RWPE1 (cell line): ENCODE data around the gene INPP4B.

Experiments
- CTCF ChIA-PET: fragments of 350-600 bp; sonication (Branson Sonifier 250); formaldehyde crosslinking; extraction: SDS; loops from one replicate; lab custom pipeline; 2021; lab: Yijun Ruan, JAX
- POLR2A ChIA-PET: fragments of 400-600 bp; formaldehyde crosslinking; extraction: SDS; loops from one replicate; lab custom pipeline; 2020; ENCODE audit warnings: antibody characterized with exemption; ENCODE audit not compliant: low non-redundant PET; lab: Yijun Ruan, JAX
- DNase-seq: peaks from one replicate; pipeline ENCODE4 v3.0.0; 2012; ENCODE audit warnings: low spot score
- H3K27ac ChIP-seq: fragments of 450-650 bp; 2 replicates; pipeline ENCODE4 v1.5.1; 2017
- TF ChIP-seq, protein P1 (sequence below): fragments of 450-650 bp; conservative IDR thresholded peaks from 2 replicates; pipeline ENCODE4 v1.5.1; 2017; ENCODE audit warnings: low read depth, mild to moderate bottlenecking

INPP4B gene

GRCh38 chr4:142386449-142386848 lies 459.7 kb downstream of the INPP4B start:
- no peak for DNase-seq
- H3K27ac ChIP-seq, result no peak overlapping the region
- CTCF ChIA-PET, result no interaction called here
- TF ChIP-seq, protein P1, sequence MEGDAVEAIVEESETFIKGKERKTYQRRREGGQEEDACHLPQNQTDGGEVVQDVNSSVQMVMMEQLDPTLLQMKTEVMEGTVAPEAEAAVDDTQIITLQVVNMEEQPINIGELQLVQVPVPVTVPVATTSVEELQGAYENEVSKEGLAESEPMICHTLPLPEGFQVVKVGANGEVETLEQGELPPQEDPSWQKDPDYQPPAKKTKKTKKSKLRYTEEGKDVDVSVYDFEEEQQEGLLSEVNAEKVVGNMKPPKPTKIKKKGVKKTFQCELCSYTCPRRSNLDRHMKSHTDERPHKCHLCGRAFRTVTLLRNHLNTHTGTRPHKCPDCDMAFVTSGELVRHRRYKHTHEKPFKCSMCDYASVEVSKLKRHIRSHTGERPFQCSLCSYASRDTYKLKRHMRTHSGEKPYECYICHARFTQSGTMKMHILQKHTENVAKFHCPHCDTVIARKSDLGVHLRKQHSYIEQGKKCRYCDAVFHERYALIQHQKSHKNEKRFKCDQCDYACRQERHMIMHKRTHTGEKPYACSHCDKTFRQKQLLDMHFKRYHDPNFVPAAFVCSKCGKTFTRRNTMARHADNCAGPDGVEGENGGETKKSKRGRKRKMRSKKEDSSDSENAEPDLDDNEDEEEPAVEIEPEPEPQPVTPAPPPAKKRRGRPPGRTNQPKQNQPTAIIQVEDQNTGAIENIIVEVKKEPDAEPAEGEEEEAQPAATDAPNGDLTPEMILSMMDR, result no peak
- POLR2A ChIA-PET, result no interaction called here

DNA sequence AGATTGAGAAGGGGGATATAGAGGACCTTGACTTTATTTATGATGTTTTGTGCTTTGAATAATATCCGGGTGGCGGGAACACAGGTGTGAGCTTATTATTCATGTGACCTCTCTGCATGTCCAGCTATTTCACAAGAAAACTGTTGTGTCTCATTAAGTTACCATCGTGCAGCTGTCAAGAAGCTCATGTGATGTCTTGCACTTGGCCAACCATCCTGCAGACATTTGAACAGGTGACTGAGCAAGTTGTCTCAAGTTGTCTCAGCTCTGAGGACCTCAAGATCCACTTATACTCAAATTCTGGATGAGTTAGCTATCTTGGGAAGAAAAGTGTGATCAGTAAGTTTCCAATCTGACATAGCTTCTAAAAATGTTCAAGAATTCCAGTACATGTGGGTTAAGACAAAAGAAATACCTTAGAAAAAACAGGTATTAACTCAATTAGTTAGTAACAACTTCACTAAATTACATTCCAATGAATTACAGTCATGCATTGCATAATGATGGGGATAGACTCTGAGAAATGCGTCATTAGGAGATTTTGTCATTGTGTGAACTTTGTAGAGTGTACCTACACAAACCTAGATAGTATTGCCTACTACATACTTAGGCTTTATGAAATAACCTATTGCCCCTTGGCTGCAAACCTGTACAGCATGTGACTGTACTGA lies 462.2 kb downstream of the INPP4B start:
- ChIA-PET CTCF (interaction anchor here (0.5 to 0.6 kb wide), 2 partner anchors 25 to 85 kb away, joined by 3 read pairs; no protein-coding TSS in a partner anchor), POLR2A (no interaction called here)
- no peak for DNase-seq
- TF ChIP-seq, protein P1, result no peak
- H3K27ac ChIP-seq, result no peak overlapping the region

DNA sequence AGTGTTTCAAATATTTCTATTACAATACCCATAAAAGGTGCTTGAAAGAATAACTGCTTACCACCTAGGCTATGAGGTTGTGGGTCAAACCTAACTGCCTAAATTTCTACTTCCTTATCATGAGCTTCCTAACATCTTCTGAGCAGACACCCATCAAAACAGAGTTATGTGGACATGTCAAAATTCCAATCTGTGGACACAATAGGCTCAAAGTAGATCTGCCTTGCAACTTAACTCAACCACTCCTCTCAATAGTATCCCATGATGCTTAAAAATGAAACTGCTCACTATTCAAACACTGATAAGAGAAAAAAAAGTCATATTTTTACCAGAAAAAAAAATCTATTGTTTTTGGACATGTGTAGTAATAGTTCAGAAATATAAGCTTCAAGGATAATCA lies 462.7 kb downstream of the INPP4B start:
- ChIA-PET CTCF (interaction anchor here (0.5 to 0.6 kb wide), 4 partner anchors 25 to 170 kb away, joined by 3 read pairs; no protein-coding TSS in a partner anchor), POLR2A (no interaction called here)
- no peak overlapping the region for H3K27ac ChIP-seq
- TF ChIP-seq, protein P1, result no peak
- DNase-seq, result no peak

GRCh38 chr4:142380052-142380602 lies 466.0 kb downstream of the INPP4B start:
- ChIA-PET POLR2A (no interaction called here), CTCF (no interaction called here)
- H3K27ac ChIP-seq, result peak overlapping the region; percentile 88
- no peak for DNase-seq
- TF ChIP-seq, protein P1, result no peak

DNA sequence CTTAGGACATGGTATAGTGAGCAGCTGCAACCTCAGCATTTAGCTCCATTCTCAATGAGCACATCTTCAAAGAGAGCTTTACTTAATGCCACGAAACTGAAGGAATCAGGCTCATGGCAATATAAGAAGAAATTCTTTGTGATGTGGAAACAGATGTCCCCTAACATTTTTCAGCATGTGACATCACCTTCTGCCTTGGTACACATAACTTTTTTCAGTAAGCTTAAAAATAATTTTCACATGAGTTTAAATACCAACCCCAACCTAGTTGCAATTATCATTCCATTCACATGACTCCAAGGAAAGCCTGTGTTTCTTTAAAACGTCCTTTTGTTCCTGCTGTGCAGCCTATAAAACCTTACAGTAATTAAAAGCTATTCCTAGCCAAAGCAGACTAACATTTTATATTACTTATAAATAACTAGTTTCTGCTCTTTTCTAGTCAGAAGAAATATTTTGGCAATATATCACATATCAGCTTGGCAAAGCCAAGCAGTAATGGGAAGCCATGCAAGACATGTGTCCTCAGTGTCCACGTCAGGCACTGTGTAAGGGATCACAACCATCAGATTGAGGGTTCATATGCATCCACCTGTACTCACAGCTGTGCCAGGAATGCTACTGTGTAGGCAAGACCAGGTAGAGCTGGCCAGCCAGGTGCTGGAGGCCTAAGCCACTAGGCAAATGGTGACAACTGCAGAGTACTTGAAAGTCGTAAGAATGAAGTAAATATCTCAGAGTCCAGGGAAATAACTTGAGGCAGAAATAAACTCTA lies 466.6 kb downstream of the INPP4B start:
- H3K27ac ChIP-seq, result peak overlapping the region; percentile 88
- CTCF ChIA-PET, result no interaction called here
- POLR2A ChIA-PET, result no interaction called here
- peak; percentile 71 for DNase-seq
- TF ChIP-seq, protein P1, result no peak

- DNase-seq, result no peak
- POLR2A ChIA-PET, result no interaction called here
- no peak overlapping the region for H3K27ac ChIP-seq
- TF ChIP-seq, protein P1, result no peak
- CTCF ChIA-PET, result no interaction called here
Measured at GRCh38 chr4:142378179-142378578, 467.9 kb downstream of the INPP4B start.
